GM12873 (cell line): ENCODE data around the gene FAM120A.

Source experiments
- CTCF ChIP-seq: IDR thresholded peaks from 2 replicates; pipeline ENCODE4 v1.5.1; 2012; ENCODE audit warnings: low read depth, mild to moderate bottlenecking, moderate library complexity, low read length, control low read depth; ENCODE audit not compliant: insufficient read depth; ENCODE audit errors: missing control alignments

FAM120A gene

GRCh38 chr9:93532141-93532540 is 80.7 kb downstream of the FAM120A start:
- no peak for TF ChIP-seq CTCF

GRCh38 chr9:93533863-93534262 is 82.4 kb downstream of the FAM120A start:
- TF ChIP-seq CTCF = peak; percentile 11

GRCh38 chr9:93536167-93536566 is 84.7 kb downstream of the FAM120A start:
- TF ChIP-seq CTCF = no peak

GRCh38 chr9:93536874-93537273 is 85.4 kb downstream of the FAM120A start:
- no peak for TF ChIP-seq CTCF

GRCh38 chr9:93540305-93540704 is 88.8 kb downstream of the FAM120A start:
- no peak for TF ChIP-seq CTCF

GRCh38 chr9:93541005-93541404 is 89.5 kb downstream of the FAM120A start:
- TF ChIP-seq CTCF = no peak

GRCh38 chr9:93541581-93542349 is 90.3 kb downstream of the FAM120A start:
- no peak for TF ChIP-seq CTCF

- TF ChIP-seq CTCF = no peak
Measured at GRCh38 chr9:93543117-93543516, 91.6 kb downstream of the FAM120A start.
